Measurements from ENCODE around the gene METTL17. TPM values are rescaled to one million over a fixed set of nuclear protein-coding genes. Genes with fewer than 3 reads are reported as not detected.
A peak's percentile ranks its signal among the peaks of the same experiment; 100 is the strongest.

Gene METTL17
- total RNA-seq, 2 donors from 2014 or later = 65.1 to 80.2 TPM

DNA sequence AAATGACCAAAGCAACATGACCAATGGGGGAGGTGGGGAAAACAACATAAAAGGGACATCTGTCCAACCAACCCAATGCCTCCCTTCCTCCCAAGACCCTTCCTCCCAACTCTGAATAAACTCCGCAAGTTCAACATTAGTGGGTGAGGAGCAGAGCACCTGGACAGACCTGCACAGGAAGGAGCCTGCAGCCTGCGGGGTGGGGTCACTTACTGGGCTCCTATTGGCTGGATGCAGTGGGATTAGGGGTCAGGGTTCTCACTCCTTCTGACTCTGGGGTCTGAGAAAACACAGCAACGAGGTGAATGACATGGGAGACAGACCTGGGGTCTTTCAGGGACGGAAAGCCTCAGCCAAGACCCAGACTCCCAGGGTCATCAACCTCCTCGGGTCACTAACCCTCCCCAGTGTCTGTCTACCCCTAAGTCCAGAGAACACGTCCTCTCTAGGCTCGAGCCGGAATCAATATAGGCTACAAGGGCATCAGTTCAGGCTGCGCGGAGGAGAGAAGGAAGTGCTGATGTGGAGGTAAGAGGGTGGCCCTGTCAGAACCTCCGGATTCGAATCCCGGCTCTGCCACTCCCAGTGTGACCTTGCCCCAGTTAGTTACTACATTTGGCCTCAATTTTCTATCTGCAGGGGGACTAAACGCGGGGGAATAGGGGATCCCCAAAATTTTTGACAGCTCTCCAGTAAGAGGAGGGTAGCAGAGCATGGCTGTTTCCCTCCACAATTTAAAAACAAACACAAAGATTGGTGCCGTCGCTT, 34.2 kb downstream of the METTL17 start:
- Mint-ChIP-seq H3K4me1 (peaks cover 39% of the 10 kb centered on the region), H3K27me3 (ENCODE audit: insufficient read depth) (peaks cover 28% of the 10 kb centered on the region), H3K27ac (peak overlapping the region; percentile 67), H3K9me3 (no peaks in the 10 kb centered on the region), H3K4me3 (peak overlapping the region; percentile 65), H3K36me3 (ENCODE audit: low read depth) (peaks cover 24% of the 10 kb centered on the region)
- Histone ChIP-seq H3K4me1 (ENCODE audit: control insufficient read depth, insufficient read depth, low read length) (no peaks in the 10 kb centered on the region), H3K27me3 (ENCODE audit: control insufficient read depth, insufficient read depth, low read length, poor library complexity, severe bottlenecking) (peaks cover 11% of the 10 kb centered on the region), H3K9ac (ENCODE audit: extremely low read depth, low read length, poor library complexity, severe bottlenecking) (peak overlapping the region; percentile 36), H3K27ac (ENCODE audit: low read depth, low read length) (no peak overlapping the region), H3K36me3 (ENCODE audit: control insufficient read depth, insufficient read depth, low read length) (no peaks in the 10 kb centered on the region), H3K4me3 (ENCODE audit: low read length) (peak overlapping the region; percentile 81), H3K9me3 (ENCODE audit: control insufficient read depth, low read length) (no peaks in the 10 kb centered on the region)
- DNase-seq = peak; percentile 60
- 45 to 49% methylated on average over 11 to 17 of the region's 17 CpGs for WGBS, 2 experiments (ENCODE audit: insufficient coverage in 1 of 2, insufficient read length in 1 of 2)
- TF ChIP-seq, protein P1, sequence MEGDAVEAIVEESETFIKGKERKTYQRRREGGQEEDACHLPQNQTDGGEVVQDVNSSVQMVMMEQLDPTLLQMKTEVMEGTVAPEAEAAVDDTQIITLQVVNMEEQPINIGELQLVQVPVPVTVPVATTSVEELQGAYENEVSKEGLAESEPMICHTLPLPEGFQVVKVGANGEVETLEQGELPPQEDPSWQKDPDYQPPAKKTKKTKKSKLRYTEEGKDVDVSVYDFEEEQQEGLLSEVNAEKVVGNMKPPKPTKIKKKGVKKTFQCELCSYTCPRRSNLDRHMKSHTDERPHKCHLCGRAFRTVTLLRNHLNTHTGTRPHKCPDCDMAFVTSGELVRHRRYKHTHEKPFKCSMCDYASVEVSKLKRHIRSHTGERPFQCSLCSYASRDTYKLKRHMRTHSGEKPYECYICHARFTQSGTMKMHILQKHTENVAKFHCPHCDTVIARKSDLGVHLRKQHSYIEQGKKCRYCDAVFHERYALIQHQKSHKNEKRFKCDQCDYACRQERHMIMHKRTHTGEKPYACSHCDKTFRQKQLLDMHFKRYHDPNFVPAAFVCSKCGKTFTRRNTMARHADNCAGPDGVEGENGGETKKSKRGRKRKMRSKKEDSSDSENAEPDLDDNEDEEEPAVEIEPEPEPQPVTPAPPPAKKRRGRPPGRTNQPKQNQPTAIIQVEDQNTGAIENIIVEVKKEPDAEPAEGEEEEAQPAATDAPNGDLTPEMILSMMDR (conservative IDR thresholded peaks at IDR 0.05) = no peak

GRCh38 chr14:21024585-21025370, 35.0 kb downstream of the METTL17 start, which contains the start of gene NDRG2:
TSS of gene NDRG2 (minus strand) at chr14:21025061. CDS start at chr14:21023315, 1,746 bp downstream.
- peak within 1 kb of the TSS; percentile 17 for H3K27ac ChIP-seq (ENCODE audit: low read depth, low read length)
- TF ChIP-seq, protein P1 (conservative IDR thresholded peaks at IDR 0.05) = no peak
- H3K27ac Mint-ChIP-seq = peak within 1 kb of the TSS; percentile 97

GRCh38 chr14:21025371-21026273, 35.8 kb downstream of the METTL17 start:
- Mint-ChIP-seq H3K27ac (peak overlapping the region; percentile 97), H3K4me3 (peak overlapping the region; percentile 65), H3K36me3 (ENCODE audit: low read depth) (peaks cover 15% of the 10 kb centered on the region), H3K27me3 (ENCODE audit: insufficient read depth) (peaks cover 33% of the 10 kb centered on the region), H3K4me1 (peaks cover 39% of the 10 kb centered on the region), H3K9me3 (no peaks in the 10 kb centered on the region)
- H3K27ac ChIP-seq (ENCODE audit: low read depth, low read length) = peak overlapping the region; percentile 17
- no peaks in the 10 kb centered on the region for H3K36me3 ChIP-seq (ENCODE audit: control insufficient read depth, insufficient read depth, low read length)
- no peaks in the 10 kb centered on the region for H3K4me1 ChIP-seq (ENCODE audit: control insufficient read depth, insufficient read depth, low read length)
- H3K4me3 ChIP-seq (ENCODE audit: low read length) = peak overlapping the region; percentile 81
- H3K27me3 ChIP-seq (ENCODE audit: control insufficient read depth, insufficient read depth, low read length, poor library complexity, severe bottlenecking) = peaks cover 11% of the 10 kb centered on the region
- TF ChIP-seq, protein P1 (conservative IDR thresholded peaks at IDR 0.05) = peak; percentile 22
- H3K9me3 ChIP-seq (ENCODE audit: control insufficient read depth, low read length) = no peaks in the 10 kb centered on the region
- peak; percentile 89 for DNase-seq
- H3K9ac ChIP-seq (ENCODE audit: extremely low read depth, low read length, poor library complexity, severe bottlenecking) = no peak overlapping the region
- WGBS, 2 experiments (ENCODE audit: insufficient coverage in 1 of 2, insufficient read length in 1 of 2) = 7 to 22% methylated on average over 9 to 51 of the region's 58 CpGs

More at GRCh38 chr14:21024585-21025370, 35.0 kb downstream of the METTL17 start, which contains the start of gene NDRG2:
- H3K36me3 ChIP-seq (ENCODE audit: control insufficient read depth, insufficient read depth, low read length) = no peaks in the 10 kb centered on the region
- no peaks in the 10 kb centered on the region for H3K9me3 ChIP-seq (ENCODE audit: control insufficient read depth, low read length)
- Mint-ChIP-seq H3K36me3 (ENCODE audit: low read depth) (peaks cover 19% of the 10 kb centered on the region), H3K4me1 (peaks cover 39% of the 10 kb centered on the region), H3K4me3 (peak within 1 kb of the TSS; percentile 65), H3K9me3 (no peaks in the 10 kb centered on the region), H3K27me3 (ENCODE audit: insufficient read depth) (peaks cover 28% of the 10 kb centered on the region)
- H3K4me3 ChIP-seq (ENCODE audit: low read length) = peak within 1 kb of the TSS; percentile 81
- H3K4me1 ChIP-seq (ENCODE audit: control insufficient read depth, insufficient read depth, low read length) = no peaks in the 10 kb centered on the region
- 1 to 20% methylated on average over 1 to 68 of the region's 72 CpGs for WGBS, 2 experiments (ENCODE audit: insufficient coverage in 1 of 2, insufficient read length in 1 of 2)
- peaks cover 11% of the 10 kb centered on the region for H3K27me3 ChIP-seq (ENCODE audit: control insufficient read depth, insufficient read depth, low read length, poor library complexity, severe bottlenecking)
- peak; percentile 96 for DNase-seq
- peak within 1 kb of the TSS; percentile 36 for H3K9ac ChIP-seq (ENCODE audit: extremely low read depth, low read length, poor library complexity, severe bottlenecking)
